ENCODE results near the gene PRMT2.
"Not testable (repeated sequence)": the region's sequence is repeated elsewhere in the genome, so short reads cannot be mapped to it uniquely, and the experiment has no call there.

The PRMT2 gene

GRCh38 chr21:46617267-46618051 lies 18.0 kb upstream of the PRMT2 start:
- no peak for DNase-seq (ENCODE audit: low read depth)

- DNase-seq (ENCODE audit: low read depth): no peak
Observed at GRCh38 chr21:46618738-46619379, 16.6 kb upstream of the PRMT2 start.

GRCh38 chr21:46619846-46620245 lies 15.6 kb upstream of the PRMT2 start:
- no peak for DNase-seq (ENCODE audit: low read depth)

- no peak for DNase-seq (ENCODE audit: low read depth)
Observed at GRCh38 chr21:46620846-46621245, 14.6 kb upstream of the PRMT2 start.

- no peak for DNase-seq (ENCODE audit: low read depth)
Observed at GRCh38 chr21:46621457-46622182, 13.9 kb upstream of the PRMT2 start.

- DNase-seq (ENCODE audit: low read depth): peak; percentile 23
Observed at GRCh38 chr21:46622226-46622625, 13.2 kb upstream of the PRMT2 start.

- no peak for DNase-seq (ENCODE audit: low read depth)
Observed at GRCh38 chr21:46624050-46624449, 11.4 kb upstream of the PRMT2 start.

- no peak for DNase-seq (ENCODE audit: low read depth)
Observed at GRCh38 chr21:46625759-46626158, 9.7 kb upstream of the PRMT2 start.

- DNase-seq (ENCODE audit: low read depth): no peak
Observed at GRCh38 chr21:46626536-46626935, 8.9 kb upstream of the PRMT2 start.

- DNase-seq (ENCODE audit: low read depth): no peak
Observed at GRCh38 chr21:46626975-46627501, 8.4 kb upstream of the PRMT2 start.

- no peak for DNase-seq (ENCODE audit: low read depth)
Observed at GRCh38 chr21:46627726-46628125, 7.7 kb upstream of the PRMT2 start.

- no peak for DNase-seq (ENCODE audit: low read depth)
Observed at GRCh38 chr21:46628868-46629267, 6.6 kb upstream of the PRMT2 start.

- not testable (repeated sequence) for DNase-seq (ENCODE audit: low read depth)
Observed at GRCh38 chr21:46630915-46631314, 4.6 kb upstream of the PRMT2 start.

GRCh38 chr21:46633566-46633965 lies 1.9 kb upstream of the PRMT2 start:
- no peak for DNase-seq (ENCODE audit: low read depth)

GRCh38 chr21:46634427-46634826 lies 1.0 kb upstream of the PRMT2 start:
- DNase-seq (ENCODE audit: low read depth): no peak

- no peak for DNase-seq (ENCODE audit: low read depth)
Observed at GRCh38 chr21:46634966-46635323, 529 bp upstream of the PRMT2 start.

- no peak for DNase-seq (ENCODE audit: low read depth)
Observed at GRCh38 chr21:46636181-46636512, 673 bp downstream of the PRMT2 start.

- DNase-seq (ENCODE audit: low read depth): no peak
Observed at GRCh38 chr21:46636550-46637285, 1.2 kb downstream of the PRMT2 start.

- no peak for DNase-seq (ENCODE audit: low read depth)
Observed at GRCh38 chr21:46637952-46638746, 2.7 kb downstream of the PRMT2 start.

GRCh38 chr21:46639489-46640386 lies 4.3 kb downstream of the PRMT2 start:
- DNase-seq (ENCODE audit: low read depth): no peak
